Calu3 (cell line): Measurements from ENCODE around the gene PLEKHG3. TPM values are rescaled to one million over a fixed set of nuclear protein-coding genes. Genes with fewer than 3 reads are reported as not detected.

Source experiments
- BruUV-seq: library from RNA; stranded (reverse); fragments of 400-500 nt; replicated peaks from 2 replicates; lab custom pipeline; 2021; lab: Mats Ljungman, UMichigan
- CTCF ChIA-PET: fragments of 300-600 bp; sonication (Branson Sonifier 250); formaldehyde crosslinking; loops from one replicate; lab custom pipeline; 2022; ENCODE audit warnings: antibody characterized with exemption; lab: Charles Lee
- DNase-seq: peaks from one replicate; pipeline ENCODE4 v3.0.0; 2022
- H3K27ac Mint-ChIP-seq: one replicate; pipeline ENCODE4 v1.8.0; 2022; ENCODE audit warnings: mixed read lengths; ENCODE audit not compliant: unreplicated experiment
- H3K27me3 Mint-ChIP-seq: one replicate; pipeline ENCODE4 v1.8.0; 2022; ENCODE audit warnings: mixed read lengths; ENCODE audit not compliant: unreplicated experiment
- H3K36me3 Mint-ChIP-seq: one replicate; pipeline ENCODE4 v1.8.0; 2022; ENCODE audit warnings: mild to moderate bottlenecking, moderate library complexity, mixed read lengths; ENCODE audit not compliant: insufficient read depth, unreplicated experiment
- H3K4me1 Mint-ChIP-seq: one replicate; pipeline ENCODE4 v1.8.0; 2022; ENCODE audit warnings: mild to moderate bottlenecking, low read depth, mixed read lengths; ENCODE audit not compliant: unreplicated experiment
- H3K4me3 Mint-ChIP-seq: one replicate; pipeline ENCODE4 v1.8.0; 2022; ENCODE audit warnings: mild to moderate bottlenecking, low read depth, moderate library complexity, mixed read lengths; ENCODE audit not compliant: unreplicated experiment
- H3K9me3 Mint-ChIP-seq: one replicate; pipeline ENCODE4 v1.8.0; 2022; ENCODE audit warnings: low read depth, mixed read lengths; ENCODE audit not compliant: unreplicated experiment
- intact Hi-C: fragments of 100-400 bp; cut with micrococcal nuclease; formaldehyde crosslinking; loops from one replicate; pipeline ENCODE4 v1.10.0; 2022; ENCODE audit not compliant: unreplicated experiment
- total RNA-seq: library from RNA; stranded (reverse); gene quantifications from 2 replicates; pipeline ENCODE4 v1.2.3, GENCODE V29; 2022
- TF ChIP-seq, protein P1 (sequence below): fragments of 200-600 bp; IDR thresholded peaks from one replicate; pipeline ENCODE4 v1.8.0; 2022; ENCODE audit warnings: antibody characterized with exemption; ENCODE audit not compliant: unreplicated experiment

PLEKHG3 gene
- total RNA-seq, 1 experiment from 2014 or later: 39.0 TPM

DNA sequence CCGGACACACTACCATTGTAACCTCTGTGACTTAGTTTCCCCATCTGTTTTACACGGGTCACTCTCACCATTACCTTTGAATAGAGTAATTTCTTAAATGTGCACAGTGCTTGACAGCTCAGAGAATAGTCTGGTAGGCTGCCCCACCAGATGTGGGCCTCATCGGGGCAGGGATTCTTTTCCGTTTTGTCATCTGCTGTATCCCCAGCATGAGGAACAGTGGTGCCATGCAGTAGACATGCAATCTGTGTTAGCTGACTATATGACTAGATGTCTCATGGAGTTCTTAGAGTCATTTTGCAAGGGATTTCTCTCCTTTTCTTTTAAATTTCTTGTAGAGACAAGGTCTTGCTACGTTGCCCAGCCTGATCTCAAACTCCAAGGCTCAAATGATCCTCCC, 44.9 kb upstream of the PLEKHG3 start:
- Mint-ChIP-seq H3K36me3 (no peaks in the 10 kb centered on the region), H3K9me3 (no peaks in the 10 kb centered on the region), H3K4me3 (no peak overlapping the region), H3K27me3 (peaks cover 17% of the 10 kb centered on the region), H3K27ac (no peak overlapping the region), H3K4me1 (peaks cover 4% of the 10 kb centered on the region)
- no peak for DNase-seq
- TF ChIP-seq, protein P1, sequence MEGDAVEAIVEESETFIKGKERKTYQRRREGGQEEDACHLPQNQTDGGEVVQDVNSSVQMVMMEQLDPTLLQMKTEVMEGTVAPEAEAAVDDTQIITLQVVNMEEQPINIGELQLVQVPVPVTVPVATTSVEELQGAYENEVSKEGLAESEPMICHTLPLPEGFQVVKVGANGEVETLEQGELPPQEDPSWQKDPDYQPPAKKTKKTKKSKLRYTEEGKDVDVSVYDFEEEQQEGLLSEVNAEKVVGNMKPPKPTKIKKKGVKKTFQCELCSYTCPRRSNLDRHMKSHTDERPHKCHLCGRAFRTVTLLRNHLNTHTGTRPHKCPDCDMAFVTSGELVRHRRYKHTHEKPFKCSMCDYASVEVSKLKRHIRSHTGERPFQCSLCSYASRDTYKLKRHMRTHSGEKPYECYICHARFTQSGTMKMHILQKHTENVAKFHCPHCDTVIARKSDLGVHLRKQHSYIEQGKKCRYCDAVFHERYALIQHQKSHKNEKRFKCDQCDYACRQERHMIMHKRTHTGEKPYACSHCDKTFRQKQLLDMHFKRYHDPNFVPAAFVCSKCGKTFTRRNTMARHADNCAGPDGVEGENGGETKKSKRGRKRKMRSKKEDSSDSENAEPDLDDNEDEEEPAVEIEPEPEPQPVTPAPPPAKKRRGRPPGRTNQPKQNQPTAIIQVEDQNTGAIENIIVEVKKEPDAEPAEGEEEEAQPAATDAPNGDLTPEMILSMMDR: no peak
- no TSS peak for BruUV-seq
- intact Hi-C loops: no loop called here
- CTCF ChIA-PET: no interaction called here

DNA sequence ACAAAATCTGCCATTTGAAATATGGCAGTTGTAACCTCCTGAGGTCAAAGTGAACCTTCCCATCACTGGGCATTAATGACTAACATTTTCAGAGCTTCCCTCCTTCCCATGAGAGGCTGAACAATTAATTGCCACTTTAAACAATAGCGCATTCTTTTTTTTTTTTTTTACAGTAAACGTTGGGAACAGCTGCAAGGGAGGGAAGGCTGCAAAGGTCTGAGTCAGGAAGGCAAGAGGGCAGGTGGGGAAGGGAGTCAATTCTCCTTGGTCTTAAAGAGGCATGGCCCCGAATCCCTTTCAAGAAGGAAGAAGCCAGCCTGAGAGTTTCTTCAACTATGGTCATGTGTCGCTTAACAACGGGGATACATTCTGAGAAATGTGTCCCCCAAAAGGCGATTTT, 41.0 kb upstream of the PLEKHG3 start:
- intact Hi-C loops: no loop called here
- CTCF ChIA-PET: interaction anchor here (0.6 kb wide), 1 partner anchor 99 kb away, joined by 3 read pairs; no protein-coding TSS in a partner anchor
- H3K4me1 Mint-ChIP-seq: no peaks in the 10 kb centered on the region
- no peaks in the 10 kb centered on the region for H3K36me3 Mint-ChIP-seq
- no peak overlapping the region for H3K27ac Mint-ChIP-seq
- no peaks in the 10 kb centered on the region for H3K9me3 Mint-ChIP-seq
- H3K27me3 Mint-ChIP-seq: peaks cover 17% of the 10 kb centered on the region
- H3K4me3 Mint-ChIP-seq: no peak overlapping the region
- no peak for DNase-seq
- no TSS peak for BruUV-seq
- TF ChIP-seq, protein P1: no peak

GRCh38 chr14:64671591-64671990, 32.6 kb upstream of the PLEKHG3 start:
- no peak for DNase-seq
- CTCF ChIA-PET: interaction anchor here (0.6 to 1.9 kb wide), 3 partner anchors 90 to 96 kb away, joined by 3 to 6 read pairs (median 5); no protein-coding TSS in a partner anchor
- H3K9me3 Mint-ChIP-seq: no peaks in the 10 kb centered on the region
- no peaks in the 10 kb centered on the region for H3K36me3 Mint-ChIP-seq
- intact Hi-C loops: loop anchor here (1.0 to 5.0 kb wide), 3 partner anchors 46 to 221 kb away; no protein-coding TSS in a partner anchor
- H3K27me3 Mint-ChIP-seq: no peaks in the 10 kb centered on the region
- H3K4me3 Mint-ChIP-seq: no peak overlapping the region
- H3K4me1 Mint-ChIP-seq: peaks cover 9% of the 10 kb centered on the region
- no TSS peak for BruUV-seq
- TF ChIP-seq, protein P1: peak; percentile 62
- H3K27ac Mint-ChIP-seq: no peak overlapping the region

DNA sequence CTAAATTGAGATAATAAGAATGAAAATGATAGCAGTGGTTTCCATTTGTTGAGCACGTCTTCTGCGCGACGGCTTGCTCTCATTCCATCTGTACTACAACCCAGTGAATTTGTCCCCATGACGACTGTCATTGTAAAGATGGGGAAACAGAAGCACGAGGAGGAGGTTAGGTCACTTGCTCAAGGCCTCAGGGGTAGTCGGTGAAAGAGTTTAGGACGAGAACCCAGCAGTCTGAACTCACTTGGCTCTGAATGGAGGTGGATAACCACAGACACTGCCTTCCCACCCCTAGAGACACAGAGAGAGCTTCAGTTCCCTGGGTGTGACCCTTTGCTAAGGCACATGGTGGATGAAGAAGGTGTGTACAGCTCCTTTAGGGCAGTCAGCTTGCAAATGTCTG, 30.9 kb upstream of the PLEKHG3 start:
- BruUV-seq: no TSS peak
- intact Hi-C loops: loop anchor here (5.0 kb wide), 2 partner anchors 44 to 219 kb away; no protein-coding TSS in a partner anchor
- CTCF ChIA-PET: interaction anchor here (1.6 to 1.9 kb wide), 2 partner anchors 89 to 91 kb away, joined by 5 to 6 read pairs; no protein-coding TSS in a partner anchor
- no peaks in the 10 kb centered on the region for H3K9me3 Mint-ChIP-seq
- no peak overlapping the region for H3K27ac Mint-ChIP-seq
- no peak for DNase-seq
- no peak overlapping the region for H3K4me3 Mint-ChIP-seq
- no peaks in the 10 kb centered on the region for H3K36me3 Mint-ChIP-seq
- H3K27me3 Mint-ChIP-seq: no peaks in the 10 kb centered on the region
- H3K4me1 Mint-ChIP-seq: peaks cover 9% of the 10 kb centered on the region
- TF ChIP-seq, protein P1: no peak
